ENCODE data around the gene MRPS10.

GRCh38 chr6:42197555-42198362, 19.9 kb downstream of the MRPS10 start:
- TF ChIP-seq EZH2phosphoT487 (IDR thresholded peaks at IDR 0.05; ENCODE audit: insufficient read depth, low read depth) = no peak
- TF ChIP-seq EZH2 (IDR thresholded peaks at IDR 0.05; ENCODE audit: insufficient read depth, poor library complexity, severe bottlenecking) = no peak
